ENCODE data around the gene PEX11A. TPM values are rescaled to one million over a fixed set of nuclear protein-coding genes. Genes with fewer than 3 reads are reported as not detected.
A peak's percentile ranks its signal among the peaks of the same experiment; 100 is the strongest.

The PEX11A gene
- total RNA-seq, 1 experiment from 2014 or later, result 1.3 TPM

- Histone ChIP-seq H3K4ac (ENCODE audit: low read depth, low read length) (no peak overlapping the region), H3T11ph (ENCODE audit: low read length) (no peak overlapping the region), H2BK5ac (ENCODE audit: insufficient read length, low read length) (no peak overlapping the region), H3K79me1 (ENCODE audit: insufficient read depth, low read depth, low read length, poor library complexity, severe bottlenecking) (no peaks in the 10 kb centered on the region), H3K27me3 (ENCODE audit: insufficient read depth, low read length) (no peaks in the 10 kb centered on the region), H2BK120ac (ENCODE audit: low read depth, low read length, poor library complexity, severe bottlenecking) (no peak overlapping the region), H2BK15ac (ENCODE audit: low read depth, low read length) (no peak overlapping the region), H3K14ac (ENCODE audit: insufficient read depth, low read length) (no peak overlapping the region), H3K4me1 (ENCODE audit: insufficient read depth, low read length) (no peaks in the 10 kb centered on the region), H4K8ac (replicated peaks; ENCODE audit: insufficient read length, low read depth, low read length) (no peak overlapping the region), H3K4me2 (ENCODE audit: insufficient read depth, insufficient read length, low read length) (no peak overlapping the region), H3K9ac (ENCODE audit: extremely low read depth, insufficient read length, low read length) (no peak overlapping the region), H4K91ac (ENCODE audit: insufficient read length, low read depth, low read length) (no peak overlapping the region), H2AK5ac (ENCODE audit: insufficient read length, low read length) (no peak overlapping the region), H3K23ac (ENCODE audit: insufficient read length, low read depth, low read length) (no peak overlapping the region), H2BK12ac (ENCODE audit: insufficient read length, low read depth, low read length) (no peak overlapping the region), H3K23me2 (ENCODE audit: insufficient read length, low read depth, low read length, poor library complexity, severe bottlenecking) (peaks cover 6% of the 10 kb centered on the region), H4K5ac (ENCODE audit: insufficient read length, low read depth, low read length) (no peak overlapping the region), H3K27ac (ENCODE audit: insufficient read length, low read depth, low read length) (no peak overlapping the region), H3K18ac (ENCODE audit: insufficient read length, low read depth, low read length) (no peak overlapping the region), H4K20me1 (ENCODE audit: control insufficient read depth, insufficient read depth, insufficient read length) (no peaks in the 10 kb centered on the region), H2BK20ac (ENCODE audit: low read depth, low read length, poor library complexity, severe bottlenecking) (no peak overlapping the region), H3K56ac (ENCODE audit: insufficient read length, low read depth, low read length) (no peak overlapping the region), H2AFZ (ENCODE audit: low read length) (no peak overlapping the region), H3K79me2 (ENCODE audit: insufficient read depth, low read length) (no peaks in the 10 kb centered on the region; the same call in 1 of the 2 replicates), H3K9me3 (ENCODE audit: control insufficient read depth, low read depth, low read length) (no peaks in the 10 kb centered on the region)
- H3K27ac Mint-ChIP-seq, result peak overlapping the region in 1 of 3 experiments; percentile 15; a peak in 2 of 7 replicates
- TF ChIP-seq, protein P1, sequence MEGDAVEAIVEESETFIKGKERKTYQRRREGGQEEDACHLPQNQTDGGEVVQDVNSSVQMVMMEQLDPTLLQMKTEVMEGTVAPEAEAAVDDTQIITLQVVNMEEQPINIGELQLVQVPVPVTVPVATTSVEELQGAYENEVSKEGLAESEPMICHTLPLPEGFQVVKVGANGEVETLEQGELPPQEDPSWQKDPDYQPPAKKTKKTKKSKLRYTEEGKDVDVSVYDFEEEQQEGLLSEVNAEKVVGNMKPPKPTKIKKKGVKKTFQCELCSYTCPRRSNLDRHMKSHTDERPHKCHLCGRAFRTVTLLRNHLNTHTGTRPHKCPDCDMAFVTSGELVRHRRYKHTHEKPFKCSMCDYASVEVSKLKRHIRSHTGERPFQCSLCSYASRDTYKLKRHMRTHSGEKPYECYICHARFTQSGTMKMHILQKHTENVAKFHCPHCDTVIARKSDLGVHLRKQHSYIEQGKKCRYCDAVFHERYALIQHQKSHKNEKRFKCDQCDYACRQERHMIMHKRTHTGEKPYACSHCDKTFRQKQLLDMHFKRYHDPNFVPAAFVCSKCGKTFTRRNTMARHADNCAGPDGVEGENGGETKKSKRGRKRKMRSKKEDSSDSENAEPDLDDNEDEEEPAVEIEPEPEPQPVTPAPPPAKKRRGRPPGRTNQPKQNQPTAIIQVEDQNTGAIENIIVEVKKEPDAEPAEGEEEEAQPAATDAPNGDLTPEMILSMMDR (conservative IDR thresholded peaks at IDR 0.05), result no peak
- no CpG with 5 or more reads among the region's 7 CpGs for WGBS (ENCODE audit: extremely low coverage, insufficient read length, low lambda C conversion rate)
- no peaks in the 10 kb centered on the region for H3K9me3 Mint-ChIP-seq
- peaks cover 9 to 16% of the 10 kb centered on the region in 2 experiments for H3K4me1 Mint-ChIP-seq
- H3K27me3 Mint-ChIP-seq (ENCODE audit: low read depth), result peaks cover 8% of the 10 kb centered on the region
- H3K4me3 Mint-ChIP-seq, result 0 out of 5 replicates have a peak overlapping the region, but pooled peaks of 1 of the 2 experiments have one; percentile 10
- no peak for DNase-seq
- H3K36me3 Mint-ChIP-seq (ENCODE audit: insufficient read depth in 1 of 3, low read depth in 3 of 3), result peaks cover 14 to 32% (median 22%) of the 10 kb centered on the region in 3 experiments
Measured at GRCh38 chr15:89652131-89652530, 38.4 kb downstream of the PEX11A start.

All from H9 (cell line).